A673 (cell line): ENCODE measurements around the gene ITGB8. TPM values are rescaled to one million over a fixed set of nuclear protein-coding genes. Genes with fewer than 3 reads are reported as not detected.

Experiments used
- BruUV-seq: library from RNA; stranded (reverse); fragments of 400-500 nt; replicated peaks from 2 replicates; lab custom pipeline; 2021; lab: Mats Ljungman, UMichigan
- CTCF ChIA-PET: fragments of 300-600 bp; sonication (Branson Sonifier 250); formaldehyde crosslinking; loops from one replicate; lab custom pipeline; 2022; ENCODE audit warnings: antibody characterized with exemption; lab: Charles Lee
- POLR2A ChIA-PET: fragments of 300-600 bp; sonication (Branson Sonifier 250); formaldehyde crosslinking; loops from one replicate; lab custom pipeline; 2022; ENCODE audit warnings: antibody characterized with exemption; ENCODE audit not compliant: low non-redundant PET; lab: Charles Lee
- DNase-seq: peaks from one replicate; pipeline ENCODE4 v3.0.0-alpha.2; 2015; ENCODE audit warnings: low spot score
- H3K27ac ChIP-seq: fragments of 200-600 bp; sonication (generic); 2 replicates; pipeline ENCODE4 v1.5.1; 2016; ENCODE audit warnings: mixed run types, low read depth, mild to moderate bottlenecking, mixed read lengths, antibody characterized with exemption, low read length; ENCODE audit not compliant: poor library complexity, severe bottlenecking
- H3K27me3 ChIP-seq: fragments of 200-600 bp; sonication (generic); replicated peaks from 2 replicates; pipeline ENCODE4 v1.6.1; 2017; ENCODE audit warnings: mixed run types, low read depth, mild to moderate bottlenecking, mixed read lengths, antibody characterized with exemption, low read length; ENCODE audit not compliant: insufficient read depth, poor library complexity
- H3K36me3 ChIP-seq: fragments of 200-600 bp; sonication (generic); 2 replicates; pipeline ENCODE4 v1.6.1; 2016; ENCODE audit warnings: mixed run types, mild to moderate bottlenecking, mixed read lengths, antibody characterized with exemption, low read length; ENCODE audit not compliant: insufficient read depth, poor library complexity, severe bottlenecking
- H3K4me1 ChIP-seq: fragments of 200-600 bp; sonication (generic); 2 replicates; pipeline ENCODE4 v1.6.1; 2017; ENCODE audit warnings: mixed run types, mild to moderate bottlenecking, mixed read lengths, antibody characterized with exemption, low read length; ENCODE audit not compliant: insufficient read depth, poor library complexity, severe bottlenecking
- H3K4me3 ChIP-seq: fragments of 200-600 bp; sonication (generic); 2 replicates; pipeline ENCODE4 v1.5.1; 2016; ENCODE audit warnings: low read depth, mixed run types, mild to moderate bottlenecking, mixed read lengths, low read length; ENCODE audit not compliant: poor library complexity, severe bottlenecking
- H3K9me3 ChIP-seq: fragments of 200-600 bp; sonication (generic); 2 replicates; pipeline ENCODE4 v1.6.1; 2016; ENCODE audit warnings: mixed run types, low read depth, mild to moderate bottlenecking, mixed read lengths, antibody characterized with exemption, low read length; ENCODE audit not compliant: poor library complexity, severe bottlenecking
- EZH2 ChIP-seq: fragments of 200-600 bp; sonication (generic); IDR thresholded peaks from 2 replicates; pipeline ENCODE4 v1.6.1; 2017; ENCODE audit warnings: borderline replicate concordance, low read depth, mild to moderate bottlenecking, mixed read lengths, antibody characterized with exemption, low read length; ENCODE audit not compliant: poor library complexity, severe bottlenecking
- intact Hi-C: fragments of 100-400 bp; cut with micrococcal nuclease; formaldehyde crosslinking; loops from one replicate; pipeline ENCODE4 v1.10.0; 2022; ENCODE audit not compliant: unreplicated experiment
- total RNA-seq: library from RNA; stranded (reverse); gene quantifications from 2 replicates; pipeline ENCODE4 v1.2.3, GENCODE V29; 2021
- TF ChIP-seq, protein P1 (sequence below): fragments of 300-800, 200-600 bp; sonication (generic); conservative IDR thresholded peaks from 2 replicates; pipeline ENCODE4 v1.5.1; 2017; ENCODE audit warnings: low read depth, mild to moderate bottlenecking, antibody characterized with exemption, low read length, moderate library complexity, mixed read lengths

Gene ITGB8
- total RNA-seq, 1 experiment from 2014 or later, result 1.3 TPM

DNA sequence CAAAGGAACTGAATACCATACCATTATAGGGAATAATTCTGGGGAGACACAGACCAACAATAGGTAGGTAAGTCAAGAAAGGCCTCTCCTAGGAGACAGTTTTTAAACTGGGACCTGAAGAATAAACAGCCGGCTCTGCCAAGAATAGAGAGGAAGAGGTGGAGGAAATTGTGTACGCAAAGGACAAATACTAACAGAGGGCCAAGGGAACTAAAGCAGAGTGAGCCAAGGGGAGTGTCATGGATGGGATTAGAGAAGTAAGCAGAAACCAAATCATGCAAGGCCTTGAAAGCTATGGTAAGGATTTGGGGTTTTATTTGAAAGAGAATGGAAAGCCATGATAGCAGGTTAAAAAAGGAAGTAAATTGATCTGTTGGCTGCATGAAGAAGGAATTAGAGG is 18.1 kb upstream of the ITGB8 start:
- H3K4me3 ChIP-seq, result no peak overlapping the region
- H3K36me3 ChIP-seq, result no peaks in the 10 kb centered on the region
- ChIA-PET CTCF (no interaction called here), POLR2A (no interaction called here)
- DNase-seq, result no peak
- no peaks in the 10 kb centered on the region for H3K4me1 ChIP-seq
- intact Hi-C loops, result loop anchor here (5.0 kb wide), 4 partner anchors 155 to 560 kb away; no protein-coding TSS in a partner anchor
- no peaks in the 10 kb centered on the region for H3K9me3 ChIP-seq
- TF ChIP-seq EZH2, result no peak
- TF ChIP-seq, protein P1, sequence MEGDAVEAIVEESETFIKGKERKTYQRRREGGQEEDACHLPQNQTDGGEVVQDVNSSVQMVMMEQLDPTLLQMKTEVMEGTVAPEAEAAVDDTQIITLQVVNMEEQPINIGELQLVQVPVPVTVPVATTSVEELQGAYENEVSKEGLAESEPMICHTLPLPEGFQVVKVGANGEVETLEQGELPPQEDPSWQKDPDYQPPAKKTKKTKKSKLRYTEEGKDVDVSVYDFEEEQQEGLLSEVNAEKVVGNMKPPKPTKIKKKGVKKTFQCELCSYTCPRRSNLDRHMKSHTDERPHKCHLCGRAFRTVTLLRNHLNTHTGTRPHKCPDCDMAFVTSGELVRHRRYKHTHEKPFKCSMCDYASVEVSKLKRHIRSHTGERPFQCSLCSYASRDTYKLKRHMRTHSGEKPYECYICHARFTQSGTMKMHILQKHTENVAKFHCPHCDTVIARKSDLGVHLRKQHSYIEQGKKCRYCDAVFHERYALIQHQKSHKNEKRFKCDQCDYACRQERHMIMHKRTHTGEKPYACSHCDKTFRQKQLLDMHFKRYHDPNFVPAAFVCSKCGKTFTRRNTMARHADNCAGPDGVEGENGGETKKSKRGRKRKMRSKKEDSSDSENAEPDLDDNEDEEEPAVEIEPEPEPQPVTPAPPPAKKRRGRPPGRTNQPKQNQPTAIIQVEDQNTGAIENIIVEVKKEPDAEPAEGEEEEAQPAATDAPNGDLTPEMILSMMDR, result no peak
- no TSS peak for BruUV-seq
- no peaks in the 10 kb centered on the region for H3K27me3 ChIP-seq
- H3K27ac ChIP-seq, result no peak overlapping the region

DNA sequence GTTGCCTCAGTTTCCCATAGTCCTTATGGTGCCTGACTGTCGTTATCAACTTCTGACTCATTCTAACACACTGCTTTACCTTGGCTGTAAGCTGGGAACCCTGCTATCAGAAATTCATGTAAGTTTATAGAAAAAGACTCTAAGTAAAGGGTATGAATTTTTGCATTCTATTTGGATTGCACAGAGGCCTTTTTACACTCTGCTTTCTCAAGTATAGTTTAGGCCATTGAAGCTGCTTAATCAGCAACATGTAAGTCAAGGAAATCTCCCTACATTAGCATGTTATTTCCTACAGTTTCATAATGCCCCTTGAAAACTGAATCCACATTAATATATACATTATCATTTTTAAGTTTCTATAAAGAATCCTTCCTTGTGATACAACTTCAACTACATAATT is 17.1 kb upstream of the ITGB8 start:
- H3K27ac ChIP-seq, result no peak overlapping the region
- no peaks in the 10 kb centered on the region for H3K9me3 ChIP-seq
- no peak for DNase-seq
- TF ChIP-seq, protein P1, result no peak
- no peak for TF ChIP-seq EZH2
- POLR2A ChIA-PET, result no interaction called here
- intact Hi-C loops, result loop anchor here (5.0 kb wide), 4 partner anchors 156 to 561 kb away; no protein-coding TSS in a partner anchor
- H3K36me3 ChIP-seq, result no peaks in the 10 kb centered on the region
- H3K4me3 ChIP-seq, result no peak overlapping the region
- CTCF ChIA-PET, result no interaction called here
- no peaks in the 10 kb centered on the region for H3K4me1 ChIP-seq
- BruUV-seq, result no TSS peak
- no peaks in the 10 kb centered on the region for H3K27me3 ChIP-seq

DNA sequence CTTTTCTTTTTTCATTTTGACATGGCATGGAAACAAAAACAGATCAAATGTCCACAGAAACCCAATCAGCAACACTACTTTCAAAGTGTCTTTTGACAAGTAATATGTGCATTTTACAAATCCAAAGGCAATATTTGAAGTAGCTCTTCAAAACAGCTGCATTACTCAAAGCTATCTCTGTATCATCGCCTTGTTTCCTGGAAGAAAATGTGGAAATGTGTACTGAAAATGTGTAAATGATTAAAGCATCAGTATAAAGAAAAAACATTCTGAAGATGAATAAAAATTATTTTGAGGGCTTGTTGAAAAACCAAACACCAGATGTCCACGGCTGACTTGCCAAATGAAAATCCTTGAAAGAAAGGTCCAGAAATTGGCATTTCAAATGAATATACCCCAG is 16.5 kb upstream of the ITGB8 start:
- intact Hi-C loops, result loop anchor here (5.0 kb wide), 4 partner anchors 157 to 562 kb away; no protein-coding TSS in a partner anchor
- no TSS peak for BruUV-seq
- Histone ChIP-seq H3K27me3 (no peaks in the 10 kb centered on the region), H3K27ac (no peak overlapping the region), H3K9me3 (no peaks in the 10 kb centered on the region), H3K36me3 (no peaks in the 10 kb centered on the region), H3K4me1 (no peaks in the 10 kb centered on the region), H3K4me3 (no peak overlapping the region)
- no peak for DNase-seq
- ChIA-PET POLR2A (no interaction called here), CTCF (no interaction called here)
- TF ChIP-seq, protein P1, result no peak
- no peak for TF ChIP-seq EZH2
